ENCODE results near the gene LRRC74B. TPM values are rescaled to one million over a fixed set of nuclear protein-coding genes. Genes with fewer than 3 reads are reported as not detected.
A peak's percentile ranks its signal among the peaks of the same experiment; 100 is the strongest.

The LRRC74B gene
- total RNA-seq, 1 donor from 2014 or later: not detected

DNA sequence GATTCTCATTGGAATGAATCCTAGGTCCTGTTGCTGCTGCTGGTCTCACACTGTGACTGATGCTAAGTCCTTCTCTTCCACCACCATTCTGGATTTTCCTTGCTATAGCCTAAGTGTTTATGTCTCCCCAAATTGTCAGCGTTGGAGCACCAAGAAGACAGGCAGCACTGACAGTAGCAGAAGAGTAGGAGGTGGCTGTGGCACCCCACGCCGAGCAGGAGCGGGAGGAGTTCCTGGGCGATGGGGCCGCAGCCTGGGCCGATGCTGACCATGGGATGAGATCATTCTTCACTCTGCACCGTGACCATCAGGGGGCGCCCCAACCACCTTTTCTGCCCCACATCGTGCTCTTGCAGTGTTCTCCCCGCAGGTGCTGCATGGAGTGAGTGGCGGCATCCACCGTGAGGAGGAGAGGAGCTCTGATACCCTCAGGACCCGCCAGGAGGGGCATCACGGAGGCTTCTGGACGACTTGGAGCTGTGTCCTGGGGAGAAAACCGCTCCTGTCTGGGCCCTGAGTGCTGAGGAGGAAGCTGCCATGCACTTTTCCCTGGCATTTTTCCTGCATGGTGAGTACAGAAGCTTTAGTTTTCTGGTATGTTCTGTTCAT, 57.0 kb downstream of the LRRC74B start:
- Mint-ChIP-seq H3K36me3 (no peaks in the 10 kb centered on the region), H3K4me3 (peak overlapping the region; percentile 55), H3K4me1 (peaks cover 23% of the 10 kb centered on the region), H3K27ac (peak overlapping the region; percentile 59), H3K9me3 (no peaks in the 10 kb centered on the region), H3K27me3 (ENCODE audit: low read depth) (no peaks in the 10 kb centered on the region)
- peak; percentile 70 to 86 for DNase-seq (ENCODE audit: low spot score in 2 of 2, unreplicated experiment in 2 of 2)
- TF ChIP-seq, protein P1, sequence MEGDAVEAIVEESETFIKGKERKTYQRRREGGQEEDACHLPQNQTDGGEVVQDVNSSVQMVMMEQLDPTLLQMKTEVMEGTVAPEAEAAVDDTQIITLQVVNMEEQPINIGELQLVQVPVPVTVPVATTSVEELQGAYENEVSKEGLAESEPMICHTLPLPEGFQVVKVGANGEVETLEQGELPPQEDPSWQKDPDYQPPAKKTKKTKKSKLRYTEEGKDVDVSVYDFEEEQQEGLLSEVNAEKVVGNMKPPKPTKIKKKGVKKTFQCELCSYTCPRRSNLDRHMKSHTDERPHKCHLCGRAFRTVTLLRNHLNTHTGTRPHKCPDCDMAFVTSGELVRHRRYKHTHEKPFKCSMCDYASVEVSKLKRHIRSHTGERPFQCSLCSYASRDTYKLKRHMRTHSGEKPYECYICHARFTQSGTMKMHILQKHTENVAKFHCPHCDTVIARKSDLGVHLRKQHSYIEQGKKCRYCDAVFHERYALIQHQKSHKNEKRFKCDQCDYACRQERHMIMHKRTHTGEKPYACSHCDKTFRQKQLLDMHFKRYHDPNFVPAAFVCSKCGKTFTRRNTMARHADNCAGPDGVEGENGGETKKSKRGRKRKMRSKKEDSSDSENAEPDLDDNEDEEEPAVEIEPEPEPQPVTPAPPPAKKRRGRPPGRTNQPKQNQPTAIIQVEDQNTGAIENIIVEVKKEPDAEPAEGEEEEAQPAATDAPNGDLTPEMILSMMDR (IDR thresholded peaks at IDR 0.05; ENCODE audit: unreplicated experiment): peak; percentile 72

DNA sequence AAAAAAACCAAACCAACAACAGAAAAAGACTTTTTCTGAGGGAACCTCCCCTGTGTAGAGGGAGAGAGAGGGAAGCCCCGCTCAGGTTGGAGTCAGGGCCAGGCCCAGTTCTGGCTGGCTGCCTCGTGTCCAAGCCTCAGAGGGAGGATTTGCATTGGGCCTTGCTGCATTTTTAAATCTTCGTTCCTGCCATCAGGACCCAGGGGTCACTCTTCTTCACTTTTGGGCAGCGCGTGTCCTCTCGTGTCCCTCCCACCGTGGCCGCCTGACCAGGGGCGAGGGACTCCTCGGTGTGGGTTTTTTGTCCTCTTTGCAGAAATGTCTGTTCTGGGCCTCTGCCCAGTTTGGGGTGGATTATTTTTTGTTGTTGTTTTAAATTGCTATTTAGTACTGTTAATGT, 57.9 kb downstream of the LRRC74B start:
- H3K36me3 Mint-ChIP-seq: no peaks in the 10 kb centered on the region
- H3K4me1 Mint-ChIP-seq: peaks cover 23% of the 10 kb centered on the region
- no peak overlapping the region for H3K27ac Mint-ChIP-seq
- H3K9me3 Mint-ChIP-seq: peaks cover 3% of the 10 kb centered on the region
- TF ChIP-seq, protein P1 (IDR thresholded peaks at IDR 0.05; ENCODE audit: unreplicated experiment): no peak
- DNase-seq (ENCODE audit: low spot score in 2 of 2, unreplicated experiment in 2 of 2): no peak
- peak overlapping the region; percentile 34 for H3K4me3 Mint-ChIP-seq
- H3K27me3 Mint-ChIP-seq (ENCODE audit: low read depth): no peaks in the 10 kb centered on the region

DNA sequence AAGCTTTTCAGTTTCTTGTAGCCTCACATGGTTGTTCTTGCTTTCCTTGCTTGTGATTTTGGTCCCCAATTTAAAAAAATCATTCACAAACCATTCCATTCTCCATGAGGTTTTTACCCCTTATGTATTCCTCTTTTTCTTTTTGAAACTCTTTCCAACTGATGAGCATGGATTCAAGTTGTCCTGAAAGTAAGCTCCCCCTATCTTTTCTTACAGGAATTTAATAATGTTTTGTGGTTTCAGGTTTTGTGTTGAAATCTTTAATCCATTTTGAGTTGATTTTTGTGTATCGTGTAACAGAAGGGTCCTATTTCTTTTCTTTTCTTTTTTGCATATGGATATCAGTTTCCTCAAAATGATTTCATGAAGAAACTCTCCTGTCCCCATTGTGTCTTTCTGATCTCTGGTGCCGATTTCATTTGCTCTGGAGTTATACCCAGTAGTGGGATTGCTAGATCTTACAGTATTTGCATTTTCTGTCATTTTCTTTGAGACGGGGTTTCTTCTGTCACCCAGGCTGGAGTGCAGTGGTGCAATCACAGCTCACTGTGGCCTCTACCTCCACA, 58.5 kb downstream of the LRRC74B start:
- Mint-ChIP-seq H3K4me3 (no peak overlapping the region), H3K9me3 (peaks cover 3% of the 10 kb centered on the region), H3K27me3 (ENCODE audit: low read depth) (no peaks in the 10 kb centered on the region), H3K36me3 (no peaks in the 10 kb centered on the region), H3K27ac (no peak overlapping the region), H3K4me1 (peaks cover 23% of the 10 kb centered on the region)
- TF ChIP-seq, protein P1 (IDR thresholded peaks at IDR 0.05; ENCODE audit: unreplicated experiment): no peak
- no peak for DNase-seq (ENCODE audit: low spot score in 2 of 2, unreplicated experiment in 2 of 2)

DNA sequence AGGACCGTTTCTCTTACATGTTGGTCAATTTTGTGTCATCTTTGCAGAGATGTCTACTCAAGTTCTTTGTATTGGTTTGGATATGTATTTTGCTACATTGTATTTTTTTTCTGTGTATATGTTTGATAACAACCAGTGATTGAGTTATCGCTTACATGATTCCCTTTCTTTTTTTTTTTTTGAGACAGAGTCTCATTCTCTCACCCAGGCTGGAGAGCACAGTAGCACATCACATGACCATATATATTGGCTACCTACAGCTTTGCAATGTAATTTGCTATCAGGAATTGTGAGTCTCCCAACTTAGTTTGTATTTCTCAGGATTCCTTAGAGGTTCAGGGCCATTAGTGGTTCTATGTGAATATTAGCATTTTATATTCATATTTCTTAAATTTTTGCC, 59.5 kb downstream of the LRRC74B start:
- Mint-ChIP-seq H3K9me3 (peaks cover 3% of the 10 kb centered on the region), H3K36me3 (no peaks in the 10 kb centered on the region), H3K4me1 (peaks cover 20% of the 10 kb centered on the region), H3K27me3 (ENCODE audit: low read depth) (no peaks in the 10 kb centered on the region), H3K4me3 (no peak overlapping the region), H3K27ac (no peak overlapping the region)
- no peak for DNase-seq (ENCODE audit: low spot score in 2 of 2, unreplicated experiment in 2 of 2)
- TF ChIP-seq, protein P1 (IDR thresholded peaks at IDR 0.05; ENCODE audit: unreplicated experiment): no peak

DNA sequence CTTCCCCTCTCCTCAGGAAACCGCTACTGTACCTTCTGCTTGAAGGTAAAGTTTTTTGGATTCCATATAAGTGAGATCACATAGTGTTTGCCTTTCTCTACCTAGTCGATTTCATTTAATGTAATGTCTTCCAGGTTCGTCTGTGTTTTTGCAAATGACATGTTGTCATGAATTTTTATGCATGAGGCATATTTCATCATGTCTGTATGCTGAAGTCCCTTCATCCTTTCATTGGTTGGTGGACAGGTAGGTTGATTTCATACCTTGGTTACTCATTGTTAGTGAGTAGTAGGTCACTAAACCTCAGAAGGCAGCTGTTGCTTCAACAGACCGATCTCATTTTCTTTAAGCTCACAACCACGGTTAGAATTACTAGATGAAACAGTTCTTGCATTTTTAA, 60.3 kb downstream of the LRRC74B start:
- no peaks in the 10 kb centered on the region for H3K27me3 Mint-ChIP-seq (ENCODE audit: low read depth)

More for the DNA sequence above, 60.3 kb downstream of the LRRC74B start:
- Mint-ChIP-seq H3K4me1 (peaks cover 18% of the 10 kb centered on the region), H3K36me3 (no peaks in the 10 kb centered on the region), H3K4me3 (no peak overlapping the region), H3K9me3 (peaks cover 3% of the 10 kb centered on the region), H3K27ac (no peak overlapping the region)
- TF ChIP-seq, protein P1 (IDR thresholded peaks at IDR 0.05; ENCODE audit: unreplicated experiment): no peak
- DNase-seq (ENCODE audit: low spot score in 2 of 2, unreplicated experiment in 2 of 2): no peak

All from mesothelial cell of epicardium (in vitro differentiated cells).